HEK293T (cell line): ENCODE results near the gene VSTM2B.

Experiments
- CTCF ChIA-PET: fragments of 350-600 bp; formaldehyde crosslinking; extraction: SDS; loops from one replicate; lab custom pipeline; 2021; ENCODE audit warnings: antibody characterized with exemption, inconsistent platforms; lab: Yijun Ruan, JAX
- POLR2A ChIA-PET: fragments of 350-600 bp; formaldehyde crosslinking; extraction: SDS; loops from one replicate; lab custom pipeline; 2020; ENCODE audit warnings: antibody characterized with exemption, inconsistent platforms; lab: Yijun Ruan, JAX
- DNase-seq: peaks from one replicate; pipeline ENCODE4 v3.0.0; 2012; ENCODE audit warnings: mixed read lengths; ENCODE audit errors: extremely low spot score
- ARNT ChIP-seq: fragments of 450-650 bp; IDR thresholded peaks from 2 replicates; pipeline ENCODE4 v1.6.1; 2017; ENCODE audit warnings: mild to moderate bottlenecking
- BHLHE40 ChIP-seq: fragments of 450-650 bp; IDR thresholded peaks from 2 replicates; pipeline ENCODE4 v1.6.1; 2016; ENCODE audit warnings: mild to moderate bottlenecking, moderate library complexity, borderline replicate concordance
- CTBP1 ChIP-seq: fragments of 450-650 bp; IDR thresholded peaks from 2 replicates; pipeline ENCODE4 v1.6.1; 2016; ENCODE audit warnings: borderline replicate concordance
- ELF4 ChIP-seq: fragments of 450-650 bp; IDR thresholded peaks from 2 replicates; pipeline ENCODE4 v1.6.1; 2017; ENCODE audit warnings: antibody characterized with exemption
- FOXA1 ChIP-seq: fragments of 450-650 bp; IDR thresholded peaks from 2 replicates; pipeline ENCODE4 v1.6.1; 2016; ENCODE audit warnings: mild to moderate bottlenecking
- FOXK2 ChIP-seq: fragments of 450-650 bp; IDR thresholded peaks from 2 replicates; pipeline ENCODE4 v1.6.1; 2016; ENCODE audit warnings: mild to moderate bottlenecking
- FOXM1 ChIP-seq: fragments of 450-650 bp; IDR thresholded peaks from 2 replicates; pipeline ENCODE4 v1.6.1; 2017; ENCODE audit warnings: mild to moderate bottlenecking, borderline replicate concordance
- HDGF ChIP-seq: fragments of 450-650 bp; IDR thresholded peaks from 2 replicates; pipeline ENCODE4 v1.6.1; 2017; ENCODE audit warnings: antibody characterized with exemption, borderline replicate concordance
- L3MBTL2 ChIP-seq: fragments of 450-650 bp; conservative IDR thresholded peaks from 2 replicates; pipeline ENCODE4 v1.6.1; 2016; ENCODE audit warnings: mild to moderate bottlenecking
- LEF1 ChIP-seq: fragments of 450-650 bp; IDR thresholded peaks from 2 replicates; pipeline ENCODE4 v1.6.1; 2017; ENCODE audit warnings: mild to moderate bottlenecking, borderline replicate concordance
- NFRKB ChIP-seq: fragments of 450-650 bp; IDR thresholded peaks from 2 replicates; pipeline ENCODE4 v1.6.1; 2016; ENCODE audit warnings: mild to moderate bottlenecking, moderate library complexity
- PKNOX1 ChIP-seq: fragments of 450-650 bp; IDR thresholded peaks from 2 replicates; pipeline ENCODE4 v1.6.1; 2016
- SP1 ChIP-seq: fragments of 450-650 bp; IDR thresholded peaks from 2 replicates; pipeline ENCODE4 v1.6.1; 2017
- SUZ12 ChIP-seq: fragments of 450-650 bp; IDR thresholded peaks from 2 replicates; pipeline ENCODE4 v1.6.1; 2016; ENCODE audit warnings: mild to moderate bottlenecking
- TARDBP ChIP-seq: fragments of 450-650 bp; IDR thresholded peaks from 2 replicates; pipeline ENCODE4 v1.6.1; 2016
- ZNF384 ChIP-seq: fragments of 450-650 bp; IDR thresholded peaks from 2 replicates; pipeline ENCODE4 v1.6.1; 2016

VSTM2B gene

GRCh38 chr19:29516821-29517395 lies 8.9 kb upstream of the VSTM2B start:
- ChIA-PET CTCF (no interaction called here), POLR2A (no interaction called here)
- TF ChIP-seq NFRKB (no peak), ARNT (no peak), SUZ12 (no peak), BHLHE40 (no peak), CTBP1 (no peak), L3MBTL2 (no peak), PKNOX1 (no peak), FOXK2 (no peak), LEF1 (no peak), FOXM1 (no peak), HDGF (no peak), TARDBP (no peak)
- DNase-seq, result no peak

- CTCF ChIA-PET, result no interaction called here
- POLR2A ChIA-PET, result no interaction called here
- TF ChIP-seq FOXM1 (no peak), PKNOX1 (no peak), FOXA1 (no peak), SUZ12 (no peak), FOXK2 (no peak), HDGF (no peak), L3MBTL2 (no peak), ELF4 (no peak), BHLHE40 (no peak), TARDBP (no peak), NFRKB (no peak), CTBP1 (no peak), SP1 (no peak), ARNT (no peak), LEF1 (no peak)
These were observed 8.4 kb upstream of the VSTM2B start for GRCh38 chr19:29517412-29517811.

GRCh38 chr19:29517946-29518345 lies 7.8 kb upstream of the VSTM2B start:
- ChIA-PET CTCF (no interaction called here), POLR2A (no interaction called here)
- no peak for TF ChIP-seq NFRKB
- no peak for TF ChIP-seq FOXK2
- TF ChIP-seq FOXA1, result no peak
- no peak for TF ChIP-seq L3MBTL2
- no peak for TF ChIP-seq SP1
- TF ChIP-seq TARDBP, result no peak
- no peak for TF ChIP-seq ZNF384
- no peak for TF ChIP-seq FOXM1
- DNase-seq, result no peak

More at GRCh38 chr19:29517412-29517811, 8.4 kb upstream of the VSTM2B start:
- DNase-seq, result no peak

- TF ChIP-seq NFRKB, result no peak
- TF ChIP-seq FOXM1, result no peak
- TF ChIP-seq FOXA1, result no peak
- TF ChIP-seq ZNF384, result no peak
- no peak for TF ChIP-seq HDGF
- TF ChIP-seq ARNT, result no peak
- no peak for TF ChIP-seq BHLHE40
- TF ChIP-seq L3MBTL2, result no peak
- no peak for TF ChIP-seq SUZ12
- no peak for TF ChIP-seq ELF4
- TF ChIP-seq CTBP1, result no peak
- no peak for TF ChIP-seq SP1
- no peak for TF ChIP-seq LEF1
- no peak for TF ChIP-seq PKNOX1
- no peak for TF ChIP-seq FOXK2
- CTCF ChIA-PET, result interaction anchor here (0.6 kb wide), 1 partner anchor 257 kb away, joined by 3 read pairs; no protein-coding TSS in a partner anchor
- POLR2A ChIA-PET, result no interaction called here
These were observed 6.6 kb upstream of the VSTM2B start for GRCh38 chr19:29519146-29519545.

GRCh38 chr19:29519931-29520330 lies 5.9 kb upstream of the VSTM2B start:
- no peak for DNase-seq
- ChIA-PET POLR2A (no interaction called here), CTCF (no interaction called here)
- TF ChIP-seq FOXA1 (no peak), ARNT (no peak), HDGF (no peak), SP1 (no peak), ELF4 (no peak), LEF1 (no peak), BHLHE40 (no peak), SUZ12 (no peak), FOXK2 (no peak), ZNF384 (no peak)

More at GRCh38 chr19:29519146-29519545, 6.6 kb upstream of the VSTM2B start:
- no peak for DNase-seq

- CTCF ChIA-PET, result no interaction called here
- TF ChIP-seq FOXA1 (no peak), CTBP1 (no peak), SUZ12 (no peak), L3MBTL2 (no peak)
- no peak for DNase-seq
- POLR2A ChIA-PET, result no interaction called here
These were observed 5.4 kb upstream of the VSTM2B start for GRCh38 chr19:29520390-29520789.
